ENCODE results near the gene MICU1.
"Not testable (repeated sequence)": the region's sequence is repeated elsewhere in the genome, so short reads cannot be mapped to it uniquely, and the experiment has no call there.

Gene MICU1, protein sequence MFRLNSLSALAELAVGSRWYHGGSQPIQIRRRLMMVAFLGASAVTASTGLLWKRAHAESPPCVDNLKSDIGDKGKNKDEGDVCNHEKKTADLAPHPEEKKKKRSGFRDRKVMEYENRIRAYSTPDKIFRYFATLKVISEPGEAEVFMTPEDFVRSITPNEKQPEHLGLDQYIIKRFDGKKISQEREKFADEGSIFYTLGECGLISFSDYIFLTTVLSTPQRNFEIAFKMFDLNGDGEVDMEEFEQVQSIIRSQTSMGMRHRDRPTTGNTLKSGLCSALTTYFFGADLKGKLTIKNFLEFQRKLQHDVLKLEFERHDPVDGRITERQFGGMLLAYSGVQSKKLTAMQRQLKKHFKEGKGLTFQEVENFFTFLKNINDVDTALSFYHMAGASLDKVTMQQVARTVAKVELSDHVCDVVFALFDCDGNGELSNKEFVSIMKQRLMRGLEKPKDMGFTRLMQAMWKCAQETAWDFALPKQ
- 16.6 to 33.5 (median 27.0) reads per million in 4 donors for total RNA-seq

DNA sequence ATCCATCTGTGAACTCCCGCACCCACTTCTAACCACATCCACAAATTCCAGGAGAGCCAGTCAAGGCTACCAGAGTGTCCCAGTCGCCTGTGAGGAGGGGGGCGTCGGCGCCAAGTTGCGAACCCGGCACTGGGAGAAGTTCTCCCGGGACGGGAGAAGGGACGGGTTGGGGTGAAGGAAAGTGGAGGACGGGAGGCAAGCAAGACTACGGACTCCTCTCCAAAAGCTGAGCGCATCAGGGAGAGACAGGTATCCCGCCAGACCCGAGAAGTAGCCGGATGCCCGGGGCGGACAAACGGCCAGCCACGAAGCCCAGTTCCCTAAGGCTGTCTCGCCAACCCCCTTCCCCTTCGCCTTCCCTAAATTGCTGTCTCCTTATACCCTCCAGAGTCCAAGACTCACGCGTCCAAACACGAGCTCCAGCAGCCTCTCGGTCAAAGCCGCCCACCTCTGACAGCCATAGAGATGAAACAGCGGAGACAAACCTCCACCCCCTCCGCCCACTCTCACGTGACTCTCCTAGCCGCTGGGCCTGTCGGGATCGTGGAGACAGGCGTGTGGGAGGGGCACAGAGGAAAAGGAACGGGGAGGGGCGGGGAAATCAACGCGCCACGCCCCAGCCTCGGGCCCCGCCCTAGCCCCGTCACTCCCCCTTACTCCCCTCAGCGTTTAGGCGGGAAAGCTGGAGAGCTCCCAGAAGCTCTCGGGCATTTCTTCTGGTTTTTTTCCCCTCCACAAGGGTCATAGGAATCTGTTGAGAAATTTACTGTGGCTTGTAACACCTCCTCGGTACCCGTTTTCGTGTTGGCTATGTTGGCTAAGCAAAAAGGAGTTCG lies at the start of gene MICU1:
Gene MICU1 (minus strand): TSS at position 472 of the 836 bp plus-strand sequence. CDS start 59,286 bp downstream, outside the sequence.
- peak; percentile 86 to 94 (median 92) for DNase-seq

DNA sequence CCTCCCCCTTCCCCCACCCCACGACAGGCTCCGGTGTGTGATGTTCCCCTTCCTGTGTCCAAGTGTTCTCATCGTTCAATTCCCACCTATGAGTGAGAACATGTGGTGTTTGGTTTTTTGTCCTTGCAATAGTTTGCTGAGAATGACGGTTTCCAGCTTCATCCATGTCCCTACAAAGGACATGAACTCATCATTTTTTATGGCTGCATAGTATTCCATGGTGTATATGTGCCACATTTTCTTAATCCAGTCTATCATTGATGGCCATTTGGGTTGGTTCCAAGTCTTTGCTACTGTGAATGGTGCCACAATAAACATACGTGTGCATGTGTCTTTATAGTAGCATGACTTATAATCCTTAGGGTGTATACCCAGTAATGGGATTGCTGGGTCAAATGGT lies 48.3 kb upstream of the MICU1 start:
- DNase-seq = not testable (repeated sequence)

DNA sequence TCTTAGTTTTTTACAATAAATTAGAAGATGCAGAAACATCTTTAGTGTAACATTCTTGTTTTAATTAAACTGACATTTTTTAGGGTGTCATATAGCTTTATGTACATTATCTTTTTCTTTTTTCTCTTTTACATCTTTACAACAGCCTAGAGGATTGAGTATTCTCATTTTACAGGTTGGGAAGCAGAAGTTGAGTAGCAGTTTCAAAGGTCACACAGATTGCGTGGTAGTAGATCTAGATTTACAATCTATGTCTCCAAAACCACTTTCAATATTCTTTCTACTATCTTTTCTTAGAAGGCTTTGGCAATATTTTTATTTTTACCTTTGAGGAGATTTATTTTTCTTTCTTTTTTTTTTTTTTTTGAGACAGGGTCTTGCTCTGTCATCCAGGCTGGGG lies 47.4 kb upstream of the MICU1 start:
- DNase-seq = no peak

DNA sequence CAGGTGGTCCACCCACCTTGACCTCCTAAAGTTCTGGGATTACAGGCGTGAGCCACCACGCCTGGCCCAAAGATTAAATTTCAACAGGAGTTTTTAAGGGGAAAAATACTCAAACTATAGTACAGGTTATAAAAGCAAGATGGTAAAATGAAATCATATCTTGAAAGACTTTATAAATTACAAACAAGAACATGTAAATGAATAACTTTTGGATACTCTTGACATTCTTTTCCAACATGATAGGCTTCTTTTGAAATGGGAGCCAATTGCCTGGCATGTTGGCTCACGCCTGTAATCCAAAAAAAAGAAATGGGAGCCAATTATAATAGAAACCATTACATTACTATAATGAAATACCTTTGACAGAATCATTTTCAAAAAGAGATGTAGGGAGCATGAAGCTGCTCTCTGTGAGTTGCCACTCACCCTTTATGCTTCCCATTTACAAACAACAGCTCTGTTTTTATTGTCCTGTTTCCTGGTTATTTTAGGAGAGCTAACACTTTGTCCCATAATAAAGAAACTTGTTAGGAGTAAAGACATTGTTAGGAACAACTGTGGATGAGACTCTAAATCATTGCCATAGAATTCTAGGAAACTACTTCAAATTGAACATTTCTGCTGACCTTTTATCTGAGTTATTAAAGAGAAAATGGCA lies 41.5 kb upstream of the MICU1 start:
- no peak for DNase-seq

DNA sequence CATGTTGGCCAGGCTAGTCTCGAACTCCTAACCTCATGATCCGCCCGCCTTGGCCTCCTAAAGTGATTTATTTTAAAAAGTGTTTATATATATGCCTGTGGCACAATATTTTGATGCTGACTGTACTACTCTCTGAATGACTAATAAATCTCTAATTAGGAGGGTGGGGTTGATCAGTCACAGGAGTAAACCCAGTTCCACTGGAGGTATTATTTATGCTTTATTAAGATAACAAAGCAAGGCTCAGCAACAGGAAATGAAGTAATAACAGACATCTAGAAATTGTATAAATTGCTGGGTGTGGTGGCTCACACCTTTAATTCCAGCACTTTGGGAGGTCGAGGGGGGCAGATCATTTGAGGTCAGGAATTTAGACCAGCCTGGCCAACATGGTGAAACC lies 40.0 kb upstream of the MICU1 start:
- no peak for DNase-seq

DNA sequence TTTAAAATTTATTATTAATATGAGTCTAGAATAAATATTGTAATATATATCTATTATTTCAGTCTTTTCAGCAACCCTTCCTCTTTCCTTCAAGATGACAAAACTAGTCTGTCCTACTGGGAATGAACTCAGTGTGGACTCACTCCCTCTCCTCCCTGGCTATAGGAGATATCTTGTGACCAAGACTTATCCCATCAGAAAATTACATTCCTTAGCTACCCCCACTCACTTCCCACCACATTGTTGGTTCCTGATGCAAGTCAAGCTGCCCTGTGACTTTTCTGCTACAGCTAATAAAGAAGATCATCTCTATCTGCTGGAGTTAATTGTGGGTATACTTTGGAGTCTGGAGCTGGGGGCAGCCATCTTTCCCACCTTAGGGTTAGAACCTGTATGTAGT lies 38.1 kb upstream of the MICU1 start:
- DNase-seq = no peak

DNA sequence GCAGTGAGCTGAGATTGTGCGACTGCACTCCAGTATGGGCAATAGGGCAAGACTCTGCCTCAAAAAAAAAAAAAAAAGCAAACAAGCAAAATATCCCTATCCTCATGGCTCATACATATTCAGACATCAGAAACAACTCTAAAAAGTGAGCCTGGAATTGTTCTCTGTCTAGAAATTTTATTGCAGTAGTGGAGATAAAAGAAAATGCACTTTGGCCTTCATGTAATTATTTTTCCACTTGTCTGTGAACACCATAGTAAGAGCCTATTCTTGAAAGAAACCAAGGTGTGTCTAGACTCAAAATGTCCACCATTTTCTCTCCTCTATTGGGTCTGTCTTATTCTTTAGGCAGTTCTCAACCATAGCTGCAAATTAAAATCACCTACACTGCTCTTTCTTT lies 35.6 kb upstream of the MICU1 start:
- DNase-seq = no peak

DNA sequence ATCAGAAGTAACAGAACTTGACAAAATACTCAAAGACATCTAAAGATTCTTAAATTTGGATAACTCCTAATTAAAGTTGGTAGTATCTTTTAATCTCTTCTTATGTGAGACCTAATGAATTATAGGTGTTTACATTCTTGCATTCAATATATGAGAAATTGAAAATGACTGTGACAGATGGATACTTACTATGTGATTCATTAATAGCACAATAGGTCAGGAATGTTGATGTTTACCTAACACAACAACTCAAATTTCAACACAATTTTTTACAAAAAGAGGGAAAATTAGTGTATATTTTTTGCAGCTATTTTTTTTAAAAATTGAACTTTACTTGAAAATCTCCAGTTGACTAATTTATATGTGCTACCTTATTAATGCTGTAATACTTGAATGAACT lies 34.3 kb upstream of the MICU1 start:
- DNase-seq = no peak

DNA sequence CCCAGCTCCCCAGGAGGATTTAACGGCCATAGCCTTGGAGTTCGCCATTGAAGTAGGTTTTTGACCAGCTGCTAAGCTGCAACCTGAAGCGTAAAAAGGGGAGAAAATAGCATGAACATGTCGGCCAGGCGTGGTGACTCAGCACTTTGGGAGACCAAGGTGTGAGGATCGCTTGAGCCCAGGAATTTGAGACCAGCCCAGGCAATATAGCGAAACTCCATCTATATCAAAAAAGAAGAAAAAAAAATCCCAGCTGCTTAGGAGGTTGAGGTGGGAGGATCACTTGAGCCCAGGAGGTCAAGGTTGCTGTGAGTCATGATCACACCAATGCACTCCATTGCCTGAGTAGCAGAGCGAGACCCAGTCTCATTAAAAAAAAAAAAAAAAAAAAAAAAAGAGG lies 33.8 kb upstream of the MICU1 start:
- no peak for DNase-seq

DNA sequence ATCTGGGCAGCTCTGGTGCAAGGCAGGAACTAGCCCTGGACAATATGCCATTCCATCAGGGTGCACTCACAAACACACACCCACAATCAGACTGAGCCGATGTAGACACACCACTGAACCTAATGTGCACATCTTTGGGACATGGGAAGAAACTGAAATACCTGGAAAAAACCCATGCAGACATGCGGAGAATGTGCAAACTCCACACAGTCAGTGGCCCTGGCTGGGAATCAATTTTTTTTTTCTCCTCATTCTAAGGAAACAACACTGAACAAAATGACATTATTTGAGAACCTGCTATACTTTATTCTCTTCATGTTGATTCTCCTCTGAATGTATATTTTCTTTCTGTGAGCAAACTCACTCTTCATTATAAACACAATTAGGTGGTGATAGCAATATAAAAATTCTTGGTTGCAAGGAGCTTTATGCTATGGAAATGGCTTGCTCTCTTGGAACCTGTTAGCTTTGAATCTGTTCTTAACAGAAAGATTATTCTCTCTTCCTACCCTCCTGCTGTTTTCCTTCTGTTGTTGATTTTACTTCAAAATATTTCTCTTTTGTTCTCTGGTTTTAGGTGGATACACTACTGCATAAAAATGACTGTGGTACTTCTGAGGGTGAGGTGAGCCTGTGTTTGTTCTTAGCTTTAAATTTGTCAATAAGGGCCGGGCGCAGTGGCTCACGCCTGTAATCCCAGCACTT lies 33.0 kb upstream of the MICU1 start:
- DNase-seq = no peak

DNA sequence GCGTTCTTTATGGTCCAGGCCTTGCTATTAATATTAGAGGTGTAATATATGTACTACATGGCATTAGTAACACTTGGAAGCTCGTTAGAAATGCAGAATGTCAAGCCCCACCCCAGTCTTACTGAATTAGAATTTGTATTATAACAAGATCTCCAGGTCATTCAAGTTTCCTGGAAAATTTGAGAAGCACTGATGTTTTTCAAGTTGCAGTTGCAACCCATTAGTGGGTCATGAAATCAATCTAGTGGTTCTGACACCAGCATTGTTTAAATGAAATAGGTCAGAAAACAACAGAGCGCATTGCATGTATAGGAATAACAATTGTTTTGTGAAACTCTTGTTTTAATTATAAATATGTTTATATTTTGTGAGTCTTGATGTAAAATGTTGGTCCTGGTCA lies 28.8 kb upstream of the MICU1 start:
- DNase-seq = no peak

DNA sequence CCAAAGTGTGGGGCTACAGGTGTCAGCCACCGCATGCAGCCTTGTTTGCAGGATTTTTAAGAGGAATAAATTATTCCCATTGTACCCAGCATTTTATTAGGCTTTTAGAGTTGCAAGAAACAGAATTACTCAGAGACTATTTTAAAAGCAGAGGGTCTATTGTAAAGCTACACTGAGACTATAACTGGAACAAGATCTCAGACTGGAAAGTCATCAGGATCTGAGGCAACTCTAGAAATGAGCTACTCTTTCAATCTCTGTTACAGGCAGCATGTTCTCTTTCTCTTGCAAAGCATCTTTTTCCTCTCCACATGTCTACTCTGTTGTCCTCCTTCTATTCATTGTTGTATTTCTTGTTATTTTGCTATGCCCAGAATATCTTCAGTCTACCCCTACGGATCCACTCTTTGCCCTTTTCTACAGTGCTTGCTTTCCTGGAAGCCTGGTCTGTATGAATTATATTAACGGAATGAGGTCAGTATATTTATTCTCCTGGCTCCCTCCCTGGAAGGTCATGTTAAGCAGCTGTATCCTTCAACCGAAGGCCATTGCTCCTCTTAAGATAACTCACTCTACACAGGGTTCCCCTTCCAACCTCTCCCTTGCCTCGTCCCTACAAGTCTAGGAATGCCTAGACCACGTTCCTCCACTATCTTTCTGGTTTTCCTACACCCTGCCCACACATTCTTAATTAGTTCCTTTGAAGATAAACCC lies 27.7 kb upstream of the MICU1 start:
- DNase-seq = no peak

DNA sequence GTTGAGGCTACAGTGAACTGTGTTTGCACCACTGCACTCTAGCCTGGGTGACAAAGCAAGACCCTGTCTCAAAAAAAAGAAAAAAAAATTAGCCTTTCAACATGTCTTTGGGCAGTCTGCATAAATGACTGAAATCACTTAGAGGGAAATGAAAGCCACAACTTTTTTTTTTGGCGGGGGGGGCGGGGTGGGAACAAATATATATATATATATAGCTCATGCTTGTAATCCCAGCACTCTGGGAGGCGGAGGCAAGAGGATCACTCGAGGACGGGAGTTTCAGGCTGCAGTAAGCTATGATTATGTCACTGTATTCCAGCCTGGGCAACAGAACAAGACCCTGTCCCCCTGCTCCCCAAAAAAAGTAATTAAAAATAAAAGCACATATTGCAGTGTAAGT lies 23.4 kb upstream of the MICU1 start:
- DNase-seq = no peak

DNA sequence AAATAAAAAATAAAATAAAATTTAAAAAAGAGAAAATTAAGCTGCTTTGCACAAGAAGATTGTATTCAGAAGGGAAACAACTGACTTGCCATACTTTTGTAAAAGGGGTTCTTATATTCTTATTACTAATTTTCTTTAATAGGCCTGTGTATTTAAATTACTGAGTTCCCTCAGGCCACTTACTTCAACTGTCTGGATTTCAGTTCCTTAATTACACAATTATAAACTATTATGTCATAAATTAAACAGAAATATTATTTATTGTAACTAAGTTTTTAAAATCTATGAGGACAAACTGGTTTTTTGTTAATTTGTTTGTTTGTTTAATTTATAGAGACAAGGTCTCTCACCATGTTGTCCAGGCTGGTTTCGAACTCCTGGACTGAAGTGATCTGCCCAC lies 22.4 kb upstream of the MICU1 start:
- DNase-seq = no peak

DNA sequence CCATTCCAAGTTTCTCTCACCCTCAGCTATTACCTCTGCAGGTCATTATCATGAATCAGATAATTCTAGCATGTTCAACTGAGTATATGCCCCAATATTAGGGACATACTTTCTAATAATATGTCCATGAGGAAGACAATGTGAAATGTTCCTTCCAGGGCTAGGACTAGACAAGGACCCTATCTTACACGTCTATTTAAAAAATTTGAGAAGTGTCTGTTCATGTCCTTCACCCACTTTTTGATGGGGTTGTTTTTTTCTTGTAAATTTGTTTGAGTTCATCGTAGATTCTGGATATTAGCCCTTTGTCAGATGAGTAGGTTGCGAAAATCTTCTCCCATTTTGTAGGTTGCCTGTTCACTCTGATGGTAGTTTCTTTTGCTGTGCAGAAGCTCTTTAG lies 21.1 kb upstream of the MICU1 start:
- DNase-seq = not testable (repeated sequence)

DNA sequence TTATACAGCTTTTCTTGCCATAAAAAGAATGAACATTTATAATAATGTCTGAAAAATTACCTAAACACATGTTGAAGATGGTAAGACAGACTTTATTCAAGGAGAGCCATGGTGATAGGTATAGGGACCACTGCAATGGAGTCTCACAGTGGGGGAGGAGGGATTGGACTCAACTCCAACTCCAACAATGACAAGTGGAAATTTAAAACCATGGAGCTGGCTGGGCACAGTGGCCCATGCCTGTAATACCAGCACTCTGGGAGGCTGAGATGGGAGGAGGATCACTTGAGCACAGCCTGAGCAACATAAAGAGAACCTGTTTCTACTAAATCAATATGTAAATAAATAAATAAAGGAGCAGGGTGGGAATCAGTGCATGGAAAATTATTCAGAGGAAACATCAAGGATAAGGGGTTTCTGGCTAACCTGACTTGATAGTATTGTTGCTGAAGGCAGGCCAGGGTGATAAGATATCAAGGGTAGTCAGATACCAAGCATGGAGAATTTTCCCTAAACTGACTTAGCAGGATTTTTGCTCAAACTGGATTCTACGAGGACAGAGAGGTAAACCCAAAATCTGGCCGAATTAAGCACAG lies 19.5 kb upstream of the MICU1 start:
- no peak for DNase-seq

DNA sequence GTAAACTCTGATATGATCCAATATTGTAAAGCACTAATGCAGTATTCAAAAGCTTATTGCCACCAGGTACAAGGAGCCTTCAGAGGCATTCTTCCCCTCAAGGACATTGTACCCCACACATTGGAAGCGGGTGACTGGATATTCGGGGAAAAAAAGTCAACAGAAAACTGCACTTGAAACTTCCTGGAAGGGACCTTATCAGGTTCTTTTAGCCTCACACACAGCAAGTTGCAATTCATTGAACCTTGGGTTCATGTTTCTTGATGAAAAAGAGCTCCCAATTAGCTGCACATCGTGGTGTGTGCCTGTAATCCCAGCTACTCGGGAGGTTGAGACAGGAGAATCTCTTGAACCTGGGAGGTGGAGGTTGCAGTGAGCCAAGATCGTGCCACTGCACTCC lies 16.4 kb upstream of the MICU1 start:
- no peak for DNase-seq

DNA sequence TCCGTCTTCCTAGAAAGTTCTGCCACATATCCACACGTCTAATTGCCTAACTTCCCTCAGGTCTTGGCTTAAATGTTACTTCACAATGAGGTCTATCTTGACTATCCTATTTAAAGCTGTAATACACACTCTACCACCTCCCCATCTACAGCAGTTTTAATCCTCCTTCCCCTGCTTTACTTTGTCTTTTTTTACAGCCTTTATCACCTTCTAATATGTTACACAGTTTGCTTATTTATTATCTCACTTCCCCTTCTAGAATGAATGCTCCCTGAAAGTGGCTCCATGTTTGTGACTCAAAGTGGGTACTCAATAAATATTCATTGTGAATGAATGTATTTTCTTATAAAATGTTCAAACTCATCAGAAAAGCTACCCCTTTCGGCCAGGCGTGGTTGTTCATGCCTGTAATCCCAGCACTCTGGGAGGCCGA lies 13.6 kb upstream of the MICU1 start:
- DNase-seq = no peak

DNA sequence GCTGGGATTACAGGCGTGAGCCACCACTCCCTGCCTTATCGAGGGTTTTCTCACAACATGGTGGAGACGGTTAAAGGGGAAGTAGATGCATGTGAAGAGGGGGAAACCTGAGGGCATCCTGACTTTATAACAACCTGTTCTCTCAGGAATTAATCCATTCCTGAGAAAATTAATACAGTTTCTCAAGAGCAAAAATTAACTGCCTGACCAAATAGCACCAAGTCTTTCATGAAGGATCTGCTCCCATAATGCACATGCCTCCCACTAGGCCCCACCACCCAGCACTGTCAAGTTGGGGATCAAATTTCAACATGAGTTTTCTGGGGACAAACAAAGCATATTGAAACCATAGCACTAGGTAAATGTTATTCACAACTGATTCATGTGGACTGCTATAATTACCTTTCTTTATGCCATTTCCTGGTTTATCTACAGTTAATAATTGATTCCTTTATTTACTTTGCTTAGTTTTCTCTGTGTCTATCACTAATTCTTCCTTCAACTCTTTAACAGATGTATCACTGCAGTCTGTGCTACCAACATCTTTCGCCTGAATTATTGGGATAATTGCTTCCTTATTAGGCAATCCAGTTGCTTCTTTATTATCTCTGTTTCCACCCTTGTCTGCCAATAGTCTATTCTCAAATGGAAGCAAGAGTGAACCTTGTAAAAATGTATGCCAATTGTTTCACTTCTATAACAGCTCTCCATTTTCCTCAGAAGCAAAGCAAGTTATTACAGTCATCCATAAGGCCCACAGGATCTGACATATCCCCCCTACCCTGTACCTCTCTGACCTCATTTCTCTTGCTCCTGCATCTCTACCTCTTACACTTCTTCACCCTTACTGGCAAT lies 12.9 kb upstream of the MICU1 start:
- DNase-seq = no peak

DNA sequence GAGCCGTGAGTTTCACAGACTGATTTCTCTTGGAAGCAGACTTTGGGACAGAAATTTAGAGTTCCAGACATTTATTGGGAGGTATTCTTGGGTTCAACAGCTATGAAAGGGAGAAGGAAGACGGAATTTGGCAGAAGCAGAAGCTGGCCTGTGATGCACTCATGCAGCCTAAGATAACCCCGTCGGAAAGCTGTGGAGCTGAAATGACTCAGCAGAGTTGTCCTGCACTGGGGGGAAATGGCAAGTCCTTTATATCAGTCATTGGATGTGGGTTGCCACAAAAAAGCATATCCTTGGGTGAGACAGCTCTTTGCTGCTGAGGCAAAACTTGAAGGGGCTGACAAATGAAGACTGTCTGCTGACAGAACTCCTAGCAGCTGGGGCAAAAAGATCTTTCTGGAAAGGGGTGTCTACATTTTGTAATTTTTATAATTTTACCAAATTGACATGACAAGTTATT lies 11.5 kb upstream of the MICU1 start:
- DNase-seq = peak in 1 of 5 donors; percentile 78

Data from T-helper 1 cell (primary cell).